Measurements from ENCODE around the gene TMEM132D.

The TMEM132D gene

GRCh38 chr12:129305851-129306250 is 598.0 kb downstream of the TMEM132D start:
- no peak for DNase-seq

GRCh38 chr12:129304529-129304928 is 599.3 kb downstream of the TMEM132D start:
- no peak for DNase-seq

GRCh38 chr12:129300011-129300410 is 603.8 kb downstream of the TMEM132D start:
- DNase-seq, result no peak

GRCh38 chr12:129298921-129299320 is 604.9 kb downstream of the TMEM132D start:
- DNase-seq, result no peak

- no peak for DNase-seq
Measured at GRCh38 chr12:129296671-129297070, 607.2 kb downstream of the TMEM132D start.

GRCh38 chr12:129294868-129295267 is 609.0 kb downstream of the TMEM132D start:
- no peak for DNase-seq

GRCh38 chr12:129279771-129280170 is 624.1 kb downstream of the TMEM132D start:
- DNase-seq, result no peak

- DNase-seq, result no peak
Measured at GRCh38 chr12:129276361-129277060, 627.3 kb downstream of the TMEM132D start.

- no peak for DNase-seq
Measured at GRCh38 chr12:129269756-129270495, 633.9 kb downstream of the TMEM132D start.

- DNase-seq, result no peak
Measured at GRCh38 chr12:129258781-129259318, 645.0 kb downstream of the TMEM132D start.

GRCh38 chr12:129257524-129257923 is 646.3 kb downstream of the TMEM132D start:
- no peak for DNase-seq

GRCh38 chr12:129246630-129247029 is 657.2 kb downstream of the TMEM132D start:
- no peak for DNase-seq

- no peak for DNase-seq
Measured at GRCh38 chr12:129245769-129246168, 658.1 kb downstream of the TMEM132D start.

- DNase-seq, result no peak
Measured at GRCh38 chr12:129241852-129242251, 662.0 kb downstream of the TMEM132D start.

GRCh38 chr12:129237881-129238280 is 665.9 kb downstream of the TMEM132D start:
- DNase-seq, result no peak

GRCh38 chr12:129234209-129234608 is 669.6 kb downstream of the TMEM132D start:
- DNase-seq, result no peak

- no peak for DNase-seq
Measured at GRCh38 chr12:129231491-129231890, 672.3 kb downstream of the TMEM132D start.

- DNase-seq, result no peak
Measured at GRCh38 chr12:129230995-129231394, 672.8 kb downstream of the TMEM132D start.

GRCh38 chr12:129226851-129227250 is 677.0 kb downstream of the TMEM132D start:
- no peak for DNase-seq

- DNase-seq, result no peak
Measured at GRCh38 chr12:129226005-129226404, 677.8 kb downstream of the TMEM132D start.

- no peak for DNase-seq
Measured at GRCh38 chr12:129215556-129215955, 688.3 kb downstream of the TMEM132D start.

GRCh38 chr12:129213551-129213950 is 690.3 kb downstream of the TMEM132D start:
- DNase-seq, result no peak

GRCh38 chr12:129211862-129212630 is 691.8 kb downstream of the TMEM132D start:
- DNase-seq, result no peak

Measured in activated CD4-positive, alpha-beta T cell treated with anti-CD3 and anti-CD28 coated beads, Interleukin-2, amount 50 U/mL, for 4 hours (primary cell).